GM12873 (cell line): ENCODE measurements around the gene USP12.

Source experiments
- TF ChIP-seq, protein P1 (sequence below): IDR thresholded peaks from 2 replicates; pipeline ENCODE4 v1.5.1; 2012; ENCODE audit warnings: low read depth, mild to moderate bottlenecking, moderate library complexity, low read length, control low read depth; ENCODE audit not compliant: insufficient read depth; ENCODE audit errors: missing control alignments

The USP12 gene

GRCh38 chr13:27023385-27024073 lies 148.1 kb downstream of the USP12 start:
- TF ChIP-seq, protein P1, sequence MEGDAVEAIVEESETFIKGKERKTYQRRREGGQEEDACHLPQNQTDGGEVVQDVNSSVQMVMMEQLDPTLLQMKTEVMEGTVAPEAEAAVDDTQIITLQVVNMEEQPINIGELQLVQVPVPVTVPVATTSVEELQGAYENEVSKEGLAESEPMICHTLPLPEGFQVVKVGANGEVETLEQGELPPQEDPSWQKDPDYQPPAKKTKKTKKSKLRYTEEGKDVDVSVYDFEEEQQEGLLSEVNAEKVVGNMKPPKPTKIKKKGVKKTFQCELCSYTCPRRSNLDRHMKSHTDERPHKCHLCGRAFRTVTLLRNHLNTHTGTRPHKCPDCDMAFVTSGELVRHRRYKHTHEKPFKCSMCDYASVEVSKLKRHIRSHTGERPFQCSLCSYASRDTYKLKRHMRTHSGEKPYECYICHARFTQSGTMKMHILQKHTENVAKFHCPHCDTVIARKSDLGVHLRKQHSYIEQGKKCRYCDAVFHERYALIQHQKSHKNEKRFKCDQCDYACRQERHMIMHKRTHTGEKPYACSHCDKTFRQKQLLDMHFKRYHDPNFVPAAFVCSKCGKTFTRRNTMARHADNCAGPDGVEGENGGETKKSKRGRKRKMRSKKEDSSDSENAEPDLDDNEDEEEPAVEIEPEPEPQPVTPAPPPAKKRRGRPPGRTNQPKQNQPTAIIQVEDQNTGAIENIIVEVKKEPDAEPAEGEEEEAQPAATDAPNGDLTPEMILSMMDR: no peak

DNA sequence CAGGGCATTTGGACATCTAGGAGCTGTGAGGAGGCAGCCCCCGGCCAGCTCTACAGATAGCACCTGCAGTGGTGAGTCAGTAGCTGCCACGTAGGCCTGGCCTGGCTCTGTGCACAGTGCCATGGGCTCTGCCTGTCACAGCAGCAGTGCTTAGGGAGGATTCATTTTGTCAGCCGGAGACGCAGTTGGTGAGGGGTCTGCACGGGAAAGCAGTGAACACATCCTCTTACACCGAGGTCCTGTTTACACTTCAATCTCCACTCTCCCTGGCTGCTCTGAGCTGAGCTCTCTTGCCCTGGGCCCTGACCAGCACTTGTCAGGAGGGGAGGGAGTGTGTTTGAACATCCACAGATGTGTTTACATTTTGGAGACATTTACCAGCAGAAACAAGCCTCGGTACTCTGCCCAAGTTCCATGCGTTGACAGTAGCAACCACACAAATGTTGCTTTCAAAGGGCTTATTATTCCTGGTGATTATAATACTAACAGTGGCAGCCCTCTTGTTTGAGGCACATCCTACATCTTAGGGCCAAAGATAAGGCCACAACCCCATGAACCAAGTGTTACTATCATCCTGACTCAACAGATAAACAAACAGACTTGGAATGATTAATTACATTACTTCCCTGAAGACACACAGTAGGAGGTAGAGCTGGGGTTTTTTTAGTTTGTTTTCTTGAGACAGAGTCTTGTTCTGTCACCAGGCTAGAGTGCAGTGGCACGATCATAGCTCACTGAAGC lies 148.9 kb downstream of the USP12 start:
- TF ChIP-seq, protein P1: no peak

DNA sequence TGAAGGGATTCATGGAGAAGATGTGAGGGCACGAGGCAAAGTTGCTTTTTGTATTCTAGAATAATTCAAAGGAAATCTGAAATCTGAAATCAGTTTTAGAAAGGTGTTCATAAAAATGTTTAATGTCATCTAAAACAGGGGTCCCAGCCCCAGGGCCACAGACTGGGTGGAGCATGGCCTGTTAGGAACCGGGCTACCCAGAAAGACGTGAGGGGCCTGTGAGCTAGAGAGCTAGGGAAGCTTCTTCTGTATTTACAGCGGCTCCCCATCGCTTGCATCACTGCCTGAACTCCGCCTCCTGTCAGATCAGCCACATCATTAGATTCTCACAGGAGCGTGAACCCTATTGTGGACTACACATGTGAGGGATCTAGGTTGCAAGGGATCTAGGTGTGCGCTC lies 151.2 kb downstream of the USP12 start:
- TF ChIP-seq, protein P1: no peak

DNA sequence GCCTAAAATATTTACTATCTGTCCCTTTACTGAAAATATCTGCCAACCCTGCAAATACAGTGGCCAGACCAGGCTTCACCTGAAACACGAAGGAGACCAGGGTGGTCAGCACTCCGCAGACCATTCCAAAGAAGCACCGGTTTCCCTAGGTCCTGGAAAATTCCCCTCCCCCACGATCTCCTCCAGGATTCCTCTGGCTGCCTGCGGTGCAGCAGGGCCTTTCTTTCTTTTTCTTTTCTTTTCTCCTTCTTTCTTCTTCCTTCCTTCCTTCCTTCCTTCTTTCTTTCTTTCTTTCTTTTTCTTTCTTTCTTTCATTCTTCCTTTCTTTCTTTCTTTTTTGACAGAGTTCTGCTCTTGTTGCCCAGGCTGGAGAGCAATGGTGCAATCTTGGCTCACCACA lies 152.7 kb downstream of the USP12 start:
- TF ChIP-seq, protein P1: no peak

DNA sequence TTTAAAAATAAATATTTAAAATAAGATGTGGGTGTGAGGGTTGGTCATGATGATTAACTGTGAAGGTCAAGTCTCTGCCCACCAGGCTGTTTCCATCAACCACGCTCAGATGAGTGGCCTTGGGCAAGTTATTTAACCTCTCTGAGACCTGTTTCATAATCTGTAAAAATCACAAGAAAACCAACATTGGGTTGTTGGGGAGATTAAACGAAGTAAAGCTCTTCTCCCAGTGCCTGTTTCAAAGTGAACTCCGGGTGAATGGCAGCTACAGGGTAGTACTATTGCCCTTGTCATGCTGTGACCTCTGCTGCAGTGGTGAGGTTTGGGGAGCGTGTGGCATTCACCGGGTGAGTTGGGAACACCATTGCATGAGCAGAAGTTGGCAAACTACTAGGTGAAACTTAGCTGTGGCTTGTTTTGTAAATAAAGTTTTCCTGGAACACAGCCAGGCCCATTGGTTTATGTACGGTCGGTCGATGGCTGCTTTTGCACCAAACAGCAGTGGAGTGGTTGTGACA lies 153.2 kb downstream of the USP12 start:
- TF ChIP-seq, protein P1: no peak

DNA sequence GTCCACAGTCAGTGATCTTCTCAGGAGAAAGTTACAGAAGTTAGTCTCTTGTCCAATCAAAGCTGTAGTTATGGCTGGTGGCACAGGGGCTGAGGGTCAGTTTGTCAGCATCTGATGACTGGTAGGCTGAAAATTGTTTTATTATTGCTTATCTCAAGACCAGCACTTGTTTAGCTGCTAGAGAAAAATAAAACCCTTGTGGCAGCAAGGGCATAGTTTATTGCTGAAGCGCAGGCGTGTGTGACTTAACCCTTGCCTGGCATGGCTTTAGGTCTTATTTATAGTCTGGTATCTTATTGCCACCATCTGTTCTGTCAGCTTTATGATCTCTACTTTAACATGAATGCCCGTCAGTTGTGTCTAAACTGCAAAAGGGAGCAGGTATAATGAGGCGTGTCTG lies 154.7 kb downstream of the USP12 start:
- TF ChIP-seq, protein P1: no peak
